BJ (cell line): Measurements from ENCODE around the gene STK32C. TPM values are rescaled to one million over a fixed set of nuclear protein-coding genes. Genes with fewer than 3 reads are reported as not detected.

Source experiments
- CTCF ChIA-PET: fragments of 350-600 bp; formaldehyde crosslinking; extraction: SDS; loops from one replicate; lab custom pipeline; 2021; ENCODE audit warnings: antibody characterized with exemption, inconsistent platforms; lab: Yijun Ruan, JAX
- POLR2A ChIA-PET: fragments of 300-600 bp; sonication (Branson Sonifier 250); formaldehyde crosslinking; extraction: SDS; loops from one replicate; lab custom pipeline; 2021; ENCODE audit warnings: antibody characterized with exemption; lab: Charles Lee
- DNase-seq: peaks from one replicate; pipeline ENCODE4 v3.0.0-alpha.2; 2011; ENCODE audit warnings: low read depth
- H3K27me3 ChIP-seq: 2 replicates; pipeline ENCODE4 v1.6.0; 2011; ENCODE audit warnings: low read length; ENCODE audit not compliant: control insufficient read depth, insufficient read depth
- H3K36me3 ChIP-seq: 2 replicates; pipeline ENCODE4 v1.5.1; 2011; ENCODE audit warnings: low read length; ENCODE audit not compliant: control insufficient read depth, insufficient read depth
- H3K4me3 ChIP-seq: 2 replicates; pipeline ENCODE4 v1.5.1; 2011; ENCODE audit warnings: low read depth, mild to moderate bottlenecking, control low read depth, low read length
- CTCF ChIP-seq: IDR thresholded peaks from 2 replicates; pipeline ENCODE4 v1.5.1; 2011; ENCODE audit warnings: low read depth, mild to moderate bottlenecking, control low read depth, inconsistent platforms, low read length, moderate library complexity; ENCODE audit not compliant: insufficient read depth
- polyA plus RNA-seq: library from polyadenylated mRNA; depleted of rRNA; stranded (reverse); fragments of >200 nt; gene quantifications from 2 replicates; pipeline ENCODE4 v1.2.3, GENCODE V29; 2011

STK32C gene
- polyA plus RNA-seq, 1 experiment = 12.1 TPM

- ChIA-PET POLR2A (no interaction called here), CTCF (no interaction called here)
Observed at GRCh38 chr10:132293201-132293812, 14.4 kb downstream of the STK32C start.

GRCh38 chr10:132292287-132293200 lies 15.2 kb downstream of the STK32C start:
- Histone ChIP-seq H3K4me3 (no peak overlapping the region), H3K27me3 (no peaks in the 10 kb centered on the region; the same call in 1 of the 2 replicates), H3K36me3 (no peaks in the 10 kb centered on the region)
- ChIA-PET POLR2A (no interaction called here), CTCF (no interaction called here)
- no peak for DNase-seq
- no peak for TF ChIP-seq CTCF

More at GRCh38 chr10:132293201-132293812, 14.4 kb downstream of the STK32C start:
- no peak overlapping the region for H3K4me3 ChIP-seq
- H3K36me3 ChIP-seq = no peaks in the 10 kb centered on the region
- DNase-seq = no peak
- TF ChIP-seq CTCF = no peak
- peaks cover 2% of the 10 kb centered on the region; the same call in 1 of the 2 replicates for H3K27me3 ChIP-seq

GRCh38 chr10:132291826-132292225 lies 15.9 kb downstream of the STK32C start:
- Histone ChIP-seq H3K27me3 (no peaks in the 10 kb centered on the region; the same call in 1 of the 2 replicates), H3K4me3 (no peak overlapping the region), H3K36me3 (no peaks in the 10 kb centered on the region)
- ChIA-PET POLR2A (no interaction called here), CTCF (no interaction called here)
- TF ChIP-seq CTCF = no peak
- DNase-seq = no peak

GRCh38 chr10:132290631-132291030 lies 17.1 kb downstream of the STK32C start:
- CTCF ChIA-PET = no interaction called here
- Histone ChIP-seq H3K4me3 (no peak overlapping the region), H3K27me3 (no peaks in the 10 kb centered on the region; the same call in 1 of the 2 replicates), H3K36me3 (no peaks in the 10 kb centered on the region)
- DNase-seq = no peak
- TF ChIP-seq CTCF = no peak
- POLR2A ChIA-PET = no interaction called here

- ChIA-PET POLR2A (no interaction called here), CTCF (interaction anchor here (0.6 kb wide), 1 partner anchor 8 kb away, joined by 4 read pairs; no protein-coding TSS in a partner anchor)
- no peaks in the 10 kb centered on the region for H3K36me3 ChIP-seq
- peaks cover 2% of the 10 kb centered on the region; the same call in 1 of the 2 replicates for H3K27me3 ChIP-seq
- no peak for TF ChIP-seq CTCF
- H3K4me3 ChIP-seq = no peak overlapping the region
- no peak for DNase-seq
Observed at GRCh38 chr10:132289439-132289838, 18.3 kb downstream of the STK32C start.
